Activated CD4-positive, alpha-beta T cell treated with anti-CD3 and anti-CD28 coated beads for 4 hours (primary cell): Measurements from ENCODE around the gene FNDC1.

ENCODE experiments used
- DNase-seq, 2 donors: peaks; one replicate each; pipeline ENCODE4 v3.0.0-alpha.2; 2020

Gene FNDC1

DNA sequence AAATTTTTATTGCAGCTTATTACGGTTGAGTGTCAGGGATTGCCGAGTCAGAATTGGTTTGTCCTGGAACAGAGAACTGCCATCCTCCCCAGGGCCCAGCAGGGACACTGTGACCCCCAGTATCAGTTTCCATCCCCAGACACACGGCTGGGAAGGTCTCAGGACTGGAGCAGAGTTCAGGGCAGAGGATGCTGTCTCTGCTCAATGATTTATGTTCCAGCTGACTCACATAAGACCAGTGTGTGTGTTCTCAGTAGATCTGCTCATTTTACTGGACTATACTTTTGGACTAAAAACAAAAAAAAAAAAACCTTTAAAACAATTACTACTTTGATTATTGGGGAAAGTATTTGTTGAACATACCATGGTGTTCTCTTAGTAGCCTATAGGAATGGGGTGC lies 44.2 kb downstream of the FNDC1 start:
- DNase-seq: no peak

DNA sequence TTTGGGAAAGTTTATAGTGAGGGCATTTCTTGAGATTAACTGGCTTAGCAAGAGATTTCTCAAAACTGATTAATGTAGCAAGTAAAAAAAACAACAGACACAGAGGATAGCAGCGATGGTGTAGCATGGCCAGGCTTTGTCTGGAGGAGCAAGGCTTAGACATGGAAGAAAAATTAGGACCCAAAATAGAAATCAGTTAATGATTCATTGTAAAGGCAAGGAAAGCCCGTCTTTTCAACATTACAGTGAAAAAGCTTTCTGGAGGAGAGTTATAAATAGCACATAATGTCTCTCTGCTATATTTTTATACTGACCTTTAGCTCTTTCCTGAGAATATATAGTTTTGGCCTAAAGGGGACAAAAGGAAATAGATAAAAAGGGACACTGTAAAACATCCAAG lies 45.1 kb downstream of the FNDC1 start:
- DNase-seq: no peak

DNA sequence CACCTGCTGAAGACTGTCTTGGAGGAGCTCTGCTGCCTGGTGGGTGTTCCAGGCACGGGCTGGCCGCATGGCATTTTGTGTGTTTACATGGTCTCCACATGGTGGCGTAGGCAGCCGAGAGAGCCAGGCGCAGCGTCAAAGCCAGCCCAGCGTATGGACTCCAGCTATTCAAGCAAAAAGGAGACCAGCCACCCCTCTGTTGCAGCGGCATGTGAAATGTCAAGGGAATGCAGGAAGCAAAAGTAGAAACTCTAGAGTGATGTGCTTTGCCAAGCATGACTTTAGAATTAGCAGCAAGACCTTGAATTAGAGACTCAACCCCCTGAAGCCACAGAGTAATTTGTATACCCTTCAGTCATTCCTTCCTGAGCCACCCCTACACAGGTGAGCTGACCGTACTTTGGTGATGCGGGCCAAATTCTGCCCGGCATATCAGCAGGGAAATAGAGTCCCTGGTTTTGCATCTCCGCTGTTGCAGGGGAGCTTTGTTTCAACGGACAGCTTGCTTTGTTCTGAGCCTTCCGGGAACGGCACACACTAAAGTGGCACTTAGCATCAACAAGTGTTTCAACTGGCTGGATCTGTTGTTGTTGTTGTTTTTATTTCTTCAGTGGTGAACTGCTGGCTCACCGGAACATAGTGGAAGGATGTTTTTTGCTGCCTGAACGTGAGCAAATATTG lies 48.5 kb downstream of the FNDC1 start:
- no peak for DNase-seq

DNA sequence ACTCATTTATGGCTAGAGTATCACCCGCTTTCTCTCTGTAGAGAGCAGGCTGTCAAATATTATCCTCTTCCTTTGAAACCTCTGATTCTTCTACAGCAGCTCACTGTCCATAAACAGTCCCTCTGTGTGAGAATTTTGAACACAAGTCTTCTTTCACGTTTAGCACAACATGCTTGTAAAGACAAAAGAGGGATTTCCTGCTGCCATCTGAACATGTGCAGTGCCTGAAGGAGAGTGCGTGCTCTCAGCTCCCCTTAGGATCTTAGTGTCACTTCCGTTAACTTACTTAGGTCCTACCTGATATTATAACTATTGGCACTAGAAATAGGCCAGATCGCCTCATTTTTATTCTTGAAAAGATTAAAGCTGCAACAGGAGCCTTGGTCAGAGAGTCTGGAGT lies 50.9 kb downstream of the FNDC1 start:
- DNase-seq: no peak

DNA sequence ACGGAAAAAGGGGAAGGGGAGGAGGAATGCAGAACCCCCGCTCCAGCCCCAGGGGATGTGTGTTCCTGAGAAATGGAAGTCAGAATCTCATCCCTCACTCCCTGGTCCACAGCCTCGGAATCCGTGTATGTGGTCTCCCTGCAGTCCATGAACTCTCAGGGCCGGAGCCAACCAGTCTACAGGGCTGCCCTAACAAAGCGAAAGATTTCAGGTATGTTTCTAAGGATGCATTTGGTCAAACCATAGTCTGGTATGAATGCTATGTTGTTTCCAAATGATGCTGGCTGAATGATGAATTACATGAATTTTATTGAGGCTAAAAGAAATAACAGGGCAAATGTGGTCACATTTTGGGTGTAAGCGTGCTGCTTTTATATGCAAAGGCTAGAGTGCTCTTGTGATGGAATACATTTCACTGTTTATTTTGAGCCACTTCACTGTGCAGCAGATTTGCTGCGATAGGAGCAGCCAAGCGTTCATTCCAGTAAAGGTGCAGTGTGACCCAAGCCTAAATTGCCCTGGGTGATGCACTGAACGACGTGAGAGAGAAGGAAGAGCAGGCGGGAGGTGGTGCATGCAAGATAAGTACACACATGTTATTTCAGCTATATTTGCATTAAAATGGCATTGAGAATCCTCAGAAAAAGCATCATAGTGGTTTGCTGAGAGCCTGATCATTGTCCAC lies 52.4 kb downstream of the FNDC1 start:
- no peak for DNase-seq

DNA sequence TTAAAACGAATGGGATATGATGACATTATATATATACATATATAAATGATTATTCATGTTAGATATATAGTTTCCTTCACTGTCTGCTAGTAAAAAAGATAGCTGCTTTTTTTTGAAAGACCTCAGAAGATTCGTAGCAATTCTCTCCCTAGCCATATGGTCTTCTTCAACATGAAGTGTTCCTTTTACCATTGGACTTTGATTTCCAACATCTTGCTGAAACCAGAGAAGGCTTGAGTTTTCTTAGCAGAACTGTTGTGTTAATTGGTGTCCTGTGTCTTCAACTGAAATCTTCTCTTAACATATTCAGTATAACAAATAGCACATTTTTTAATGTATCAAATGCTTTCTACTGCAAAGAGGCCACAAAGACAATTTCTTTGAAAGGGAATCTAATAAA lies 55.3 kb downstream of the FNDC1 start:
- no peak for DNase-seq

DNA sequence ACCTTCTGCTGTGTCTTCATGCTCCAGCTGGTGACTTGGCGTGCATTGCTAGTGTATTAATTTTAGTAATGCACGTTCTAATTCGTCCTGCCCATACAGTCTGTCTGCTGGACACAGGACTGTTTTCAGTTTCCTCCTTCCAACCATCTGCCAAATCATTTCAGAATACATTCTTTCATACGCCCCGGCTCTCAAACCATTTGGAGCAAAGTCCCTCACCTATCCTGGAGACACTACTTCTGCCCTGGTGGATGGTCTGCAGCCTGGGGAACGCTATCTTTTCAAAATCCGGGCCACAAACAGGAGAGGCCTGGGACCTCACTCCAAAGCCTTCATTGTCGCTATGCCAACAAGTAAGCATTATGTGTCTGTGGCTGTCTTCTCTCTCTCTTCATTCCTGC lies 60.5 kb downstream of the FNDC1 start:
- DNase-seq: no peak

DNA sequence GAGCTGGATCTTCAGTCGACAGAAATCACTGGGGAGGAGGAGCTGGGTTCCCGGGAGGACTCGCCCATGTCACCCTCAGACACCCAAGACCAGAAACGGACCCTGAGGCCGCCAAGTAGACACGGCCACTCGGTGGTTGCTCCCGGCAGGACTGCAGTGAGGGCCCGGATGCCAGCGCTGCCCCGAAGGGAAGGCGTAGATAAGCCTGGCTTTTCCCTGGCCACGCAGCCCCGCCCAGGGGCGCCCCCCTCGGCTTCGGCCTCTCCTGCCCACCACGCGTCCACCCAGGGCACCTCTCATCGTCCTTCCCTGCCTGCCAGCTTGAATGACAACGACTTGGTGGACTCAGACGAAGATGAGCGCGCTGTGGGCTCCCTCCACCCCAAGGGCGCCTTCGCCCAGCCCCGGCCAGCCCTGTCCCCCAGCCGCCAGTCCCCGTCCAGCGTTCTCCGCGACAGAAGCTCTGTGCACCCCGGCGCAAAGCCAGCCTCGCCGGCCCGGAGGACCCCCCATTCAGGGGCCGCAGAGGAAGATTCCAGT lies 63.0 kb downstream of the FNDC1 start:
- no peak for DNase-seq

DNA sequence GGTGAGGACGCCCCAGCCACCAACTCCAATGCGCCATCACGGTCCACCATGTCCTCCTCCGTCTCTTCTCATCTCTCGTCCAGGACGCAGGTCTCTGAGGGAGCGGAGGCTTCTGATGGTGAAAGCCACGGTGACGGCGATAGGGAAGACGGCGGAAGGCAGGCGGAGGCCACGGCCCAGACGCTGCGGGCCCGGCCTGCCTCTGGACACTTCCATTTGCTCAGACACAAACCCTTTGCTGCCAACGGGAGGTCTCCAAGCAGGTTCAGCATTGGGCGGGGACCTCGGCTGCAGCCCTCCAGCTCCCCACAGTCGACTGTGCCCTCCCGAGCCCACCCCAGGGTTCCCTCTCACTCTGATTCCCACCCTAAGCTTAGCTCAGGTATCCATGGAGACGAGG lies 63.6 kb downstream of the FNDC1 start:
- DNase-seq: no peak

DNA sequence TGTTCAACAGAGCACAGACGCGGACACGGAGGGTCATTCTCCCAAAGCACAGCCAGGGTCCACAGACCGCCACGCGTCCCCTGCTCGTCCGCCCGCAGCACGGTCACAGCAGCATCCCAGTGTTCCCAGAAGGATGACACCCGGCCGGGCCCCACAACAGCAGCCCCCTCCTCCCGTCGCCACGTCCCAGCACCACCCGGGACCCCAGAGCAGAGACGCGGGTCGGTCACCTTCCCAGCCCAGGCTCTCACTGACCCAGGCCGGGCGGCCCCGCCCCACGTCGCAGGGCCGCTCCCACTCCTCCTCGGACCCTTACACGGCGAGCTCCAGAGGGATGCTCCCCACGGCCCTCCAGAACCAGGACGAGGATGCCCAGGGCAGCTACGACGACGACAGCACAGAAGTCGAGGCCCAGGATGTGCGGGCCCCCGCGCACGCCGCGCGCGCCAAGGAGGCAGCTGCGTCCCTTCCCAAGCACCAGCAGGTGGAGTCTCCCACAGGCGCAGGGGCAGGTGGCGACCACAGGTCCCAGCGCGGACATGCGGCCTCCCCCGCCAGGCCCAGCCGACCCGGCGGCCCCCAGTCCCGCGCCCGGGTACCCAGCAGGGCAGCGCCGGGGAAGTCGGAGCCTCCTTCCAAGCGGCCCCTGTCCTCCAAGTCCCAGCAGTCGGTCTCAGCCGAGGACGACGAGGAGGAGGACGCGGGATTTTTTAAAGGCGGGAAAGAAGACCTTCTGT lies 64.3 kb downstream of the FNDC1 start:
- DNase-seq: no peak

DNA sequence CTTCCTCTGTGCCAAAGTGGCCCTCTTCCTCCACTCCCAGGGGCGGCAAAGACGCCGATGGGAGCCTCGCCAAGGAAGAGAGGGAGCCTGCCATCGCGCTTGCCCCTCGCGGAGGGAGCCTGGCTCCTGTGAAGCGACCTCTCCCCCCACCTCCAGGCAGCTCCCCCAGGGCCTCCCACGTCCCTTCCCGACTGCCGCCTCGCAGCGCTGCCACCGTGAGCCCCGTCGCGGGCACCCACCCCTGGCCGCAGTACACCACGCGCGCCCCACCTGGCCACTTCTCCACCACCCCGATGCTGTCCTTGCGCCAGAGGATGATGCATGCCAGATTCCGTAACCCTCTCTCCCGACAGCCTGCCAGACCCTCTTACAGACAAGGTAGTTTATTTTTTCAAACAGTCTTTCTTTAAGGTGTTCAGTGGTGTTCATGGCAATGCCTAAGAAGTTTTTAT lies 64.9 kb downstream of the FNDC1 start:
- no peak for DNase-seq

DNA sequence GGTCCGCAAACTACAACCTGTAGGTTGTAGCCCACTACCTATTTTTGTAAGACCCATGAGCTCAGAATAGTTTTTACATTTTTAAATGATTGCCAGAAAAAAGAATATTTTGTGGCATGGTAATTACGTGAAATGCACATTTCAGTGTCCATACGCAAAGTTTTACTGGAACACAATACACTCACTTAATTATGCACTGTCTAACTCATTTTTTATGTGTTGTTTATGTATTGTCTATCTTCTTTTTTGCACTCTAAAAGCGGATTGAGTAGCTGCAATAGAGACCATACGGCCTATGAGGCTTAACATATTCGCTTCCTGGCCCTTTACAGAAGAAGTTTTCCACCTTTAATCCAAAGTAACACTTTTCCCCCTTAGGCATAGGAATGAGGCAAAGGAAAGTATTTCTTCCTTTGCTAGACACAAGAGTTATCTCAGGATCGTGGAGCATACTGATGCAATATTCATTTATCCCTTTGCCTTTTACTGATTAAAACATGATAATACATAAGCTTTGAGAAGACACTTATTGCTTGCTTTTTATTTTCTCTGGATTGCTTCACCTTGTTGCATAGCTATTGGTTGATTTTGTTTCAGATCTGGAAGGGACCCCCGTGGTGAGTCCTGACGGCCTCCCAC lies 69.8 kb downstream of the FNDC1 start:
- DNase-seq: no peak

DNA sequence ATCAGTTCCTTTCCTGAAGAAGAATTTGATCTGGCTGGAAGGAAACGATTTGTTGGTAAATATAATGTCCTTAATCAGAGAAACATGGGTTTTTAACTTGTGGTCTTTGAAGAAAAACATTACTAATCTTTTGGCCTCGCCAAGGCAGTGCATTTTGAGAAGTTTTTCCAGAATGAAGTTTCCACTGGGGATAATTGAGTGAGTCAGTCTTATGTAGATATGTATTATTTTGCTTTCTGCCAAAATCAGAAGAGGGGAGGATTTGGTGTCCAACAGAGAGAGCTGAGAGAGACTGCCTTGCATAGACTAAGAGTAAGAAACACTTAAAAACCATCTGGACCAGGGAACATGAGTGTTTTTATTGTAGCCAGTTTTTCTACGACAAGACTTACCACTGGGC lies 79.9 kb downstream of the FNDC1 start:
- DNase-seq: no peak

DNA sequence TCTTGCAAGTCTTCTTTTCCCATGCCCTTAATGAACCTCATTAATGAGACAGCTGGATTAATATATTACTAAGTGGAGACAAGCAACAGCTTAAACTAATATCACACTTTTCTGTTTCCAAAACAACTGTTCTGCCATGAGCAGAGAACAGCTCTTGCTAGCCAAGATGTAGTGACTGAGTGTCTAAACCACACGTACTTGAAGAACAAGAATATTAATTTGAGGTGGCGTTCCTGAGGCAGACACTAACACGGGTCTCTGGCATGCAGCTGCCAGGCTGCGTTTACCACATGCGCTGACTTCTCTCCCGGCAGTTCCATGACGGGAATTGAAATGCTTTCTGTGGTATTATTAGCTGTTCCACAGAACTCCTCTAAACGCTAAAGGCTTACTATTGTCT lies 80.6 kb downstream of the FNDC1 start:
- no peak for DNase-seq

DNA sequence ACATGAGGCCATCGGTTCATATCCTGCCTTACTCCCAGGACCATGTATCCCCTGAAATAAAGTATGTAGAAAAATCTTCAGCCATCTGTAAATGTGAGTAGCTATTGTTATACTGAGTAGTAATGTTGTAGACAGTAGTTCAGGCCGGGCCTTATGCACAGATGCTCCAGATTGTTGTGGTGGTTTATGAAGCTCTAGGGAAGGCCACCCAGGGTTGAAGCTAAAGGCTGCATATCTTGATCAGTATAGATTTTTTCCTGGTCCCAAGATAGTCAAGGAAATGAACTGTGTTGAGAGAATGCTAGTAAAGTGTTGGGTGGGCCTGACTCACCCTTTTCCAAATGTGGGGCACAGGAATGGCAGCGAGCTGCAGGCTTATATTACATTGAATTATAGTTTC lies 81.4 kb downstream of the FNDC1 start:
- DNase-seq: no peak

DNA sequence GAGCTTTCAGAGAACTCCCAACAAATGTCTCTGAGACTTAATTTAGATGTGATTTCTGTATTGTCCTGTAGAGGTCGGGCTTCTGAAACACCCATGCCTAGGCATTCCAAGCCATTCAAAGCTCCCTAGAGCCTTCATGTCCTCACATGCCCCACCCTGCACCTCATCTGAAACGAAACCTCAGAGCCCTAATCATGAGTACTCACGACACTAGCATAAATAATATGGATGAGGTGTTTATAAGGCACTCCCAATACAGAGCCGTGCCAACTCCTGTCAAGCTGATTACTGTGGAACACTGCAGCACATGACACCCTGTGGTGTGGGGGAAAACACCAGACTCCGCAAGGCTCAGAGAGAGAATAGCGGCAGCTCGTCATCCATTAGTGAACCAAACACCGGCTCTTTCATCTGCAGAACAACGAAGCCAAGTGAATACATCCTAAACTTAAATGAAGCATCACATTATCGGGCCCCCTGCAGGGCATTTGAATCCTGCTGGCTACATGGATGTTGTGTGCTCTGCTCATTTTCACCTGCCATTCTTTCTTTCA lies 83.8 kb downstream of the FNDC1 start:
- no peak for DNase-seq

DNA sequence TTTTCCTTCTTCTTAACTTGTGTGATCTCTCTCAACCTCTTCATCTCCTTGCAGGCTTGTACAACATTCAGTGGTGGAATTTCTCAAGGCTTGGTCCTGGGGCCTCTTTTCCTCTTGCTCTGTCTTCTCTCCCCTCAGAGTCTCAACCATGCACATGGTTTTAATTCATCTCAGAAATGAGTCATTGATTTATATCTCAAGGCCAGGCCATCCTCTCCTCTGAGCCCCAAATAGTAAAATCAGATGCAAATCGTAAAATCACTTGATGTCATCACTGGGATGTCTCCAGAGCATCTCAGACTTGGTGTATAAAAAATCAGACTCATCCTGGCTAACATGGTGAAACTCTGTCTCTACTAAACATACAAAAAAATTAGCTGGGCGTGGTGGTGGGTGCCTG lies 85.0 kb downstream of the FNDC1 start:
- no peak for DNase-seq

DNA sequence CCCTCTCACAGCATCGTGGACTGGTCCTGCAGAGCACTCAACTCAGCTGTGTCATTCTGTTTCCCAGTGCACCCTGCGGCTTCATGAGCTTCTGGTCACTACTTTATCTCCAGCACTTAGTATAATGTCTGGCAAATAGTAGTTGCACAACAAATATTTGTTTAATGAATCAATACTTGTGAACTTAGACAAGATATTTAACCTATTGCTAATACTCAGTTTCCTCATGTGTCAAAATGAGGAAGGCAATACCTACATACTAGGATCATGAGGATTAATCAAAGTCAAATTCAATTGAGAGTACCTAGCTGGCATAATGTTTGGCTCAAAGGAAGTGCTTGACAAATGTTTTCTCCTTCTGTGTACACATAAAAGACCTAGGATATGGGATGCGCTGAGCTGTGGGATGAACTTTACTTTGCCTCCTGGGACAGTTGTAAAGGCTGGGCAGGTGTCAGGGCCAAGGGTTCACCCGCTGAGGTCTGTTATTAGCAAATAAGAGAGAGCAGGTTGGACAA lies 86.3 kb downstream of the FNDC1 start:
- no peak for DNase-seq

DNA sequence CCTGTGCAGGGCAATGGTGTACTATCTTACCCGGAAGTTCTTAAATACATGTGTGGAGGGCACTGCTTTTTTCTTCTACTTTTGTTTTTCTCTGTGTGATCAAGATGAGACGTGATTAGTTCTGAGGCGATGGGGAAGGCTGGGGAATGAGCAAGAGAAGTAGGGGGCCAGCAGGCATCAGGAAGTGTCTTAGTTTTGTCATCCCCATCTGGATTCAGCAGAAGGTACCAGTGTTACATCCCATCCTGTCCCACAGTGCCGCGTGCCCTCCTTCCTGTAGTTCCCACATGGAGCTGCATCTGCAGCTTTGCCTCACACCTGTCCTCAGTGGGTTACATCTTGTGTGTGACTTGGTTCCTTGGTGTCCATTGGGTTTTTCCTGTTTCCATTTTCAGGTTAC lies 86.9 kb downstream of the FNDC1 start:
- no peak for DNase-seq

DNA sequence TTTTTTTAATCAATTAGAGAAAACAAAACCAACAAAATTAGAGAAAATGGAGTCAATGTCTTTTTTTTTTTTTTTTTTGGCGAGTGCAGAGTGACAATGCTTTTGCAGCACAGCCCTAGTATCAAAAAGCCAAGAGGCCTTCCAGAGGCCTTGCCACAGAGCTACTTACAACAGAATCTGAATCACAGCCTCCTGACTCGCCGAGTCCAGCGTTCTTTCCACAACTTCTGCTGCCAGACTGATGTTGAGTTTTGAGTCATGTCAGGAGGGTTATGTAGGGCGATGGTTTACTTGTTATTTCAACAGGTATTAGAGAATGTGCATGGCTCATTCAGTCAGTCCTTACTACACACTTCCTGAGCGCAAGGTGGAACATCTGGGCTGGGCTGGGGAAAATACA lies 88.6 kb downstream of the FNDC1 start:
- DNase-seq: no peak

DNA sequence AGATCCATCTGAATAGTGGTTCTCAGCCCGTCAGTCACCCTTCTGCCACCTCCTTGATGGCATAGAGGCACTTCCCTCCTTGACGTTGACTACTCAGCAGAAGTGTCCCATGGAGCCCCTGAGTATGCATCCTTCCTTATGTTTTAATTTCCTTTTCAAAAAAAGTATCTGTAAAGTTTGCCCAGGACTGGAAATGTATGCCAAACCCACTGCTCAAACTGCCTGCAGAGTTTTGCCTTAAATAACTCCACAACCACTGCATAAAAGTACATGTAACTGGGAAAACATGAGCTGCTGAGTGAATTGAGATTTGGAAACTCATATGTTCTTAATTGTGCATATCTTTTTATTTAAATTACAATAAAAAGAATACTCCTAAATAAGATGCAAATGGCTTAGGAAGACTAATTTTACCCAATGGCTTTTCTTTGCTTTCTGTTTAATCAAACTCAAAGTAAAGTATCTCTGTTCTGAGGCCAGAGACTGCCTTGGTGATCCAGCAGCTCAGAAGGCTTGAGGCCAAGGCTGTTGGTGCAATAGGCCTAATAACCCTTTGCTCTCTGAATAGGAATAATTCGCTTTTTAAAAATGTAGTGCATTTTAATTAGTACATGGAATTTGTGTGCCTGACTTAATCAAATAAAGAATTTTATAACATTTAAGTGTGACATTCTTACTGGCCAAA lies 90.4 kb downstream of the FNDC1 start:
- DNase-seq: no peak

DNA sequence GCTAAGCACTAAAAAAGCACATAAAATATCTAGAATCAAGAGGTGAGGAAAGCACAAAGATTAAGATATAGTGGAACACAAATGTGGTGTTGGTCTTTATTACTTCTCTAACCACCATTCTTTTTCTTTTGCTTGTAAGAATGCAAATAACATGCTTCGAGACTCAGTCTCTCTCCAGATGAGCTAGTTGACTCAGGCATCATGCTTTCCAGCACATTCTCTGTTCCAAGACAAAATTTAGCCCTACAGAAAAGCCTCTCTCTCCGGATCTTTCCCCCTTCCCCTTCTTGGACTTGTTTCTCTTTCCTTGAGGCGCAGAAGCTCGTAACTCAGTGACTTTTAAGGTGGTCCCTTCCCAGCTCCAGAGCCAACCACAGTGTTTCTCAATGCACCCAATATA lies 91.0 kb downstream of the FNDC1 start:
- DNase-seq: no peak
